K562 (cell line): ENCODE measurements around the gene MOCS3. TPM values are rescaled to one million over a fixed set of nuclear protein-coding genes. Genes with fewer than 3 reads are reported as not detected.
A peak's percentile ranks its signal among the peaks of the same experiment; 100 is the strongest.

Experiments
- EP300 ChIP-seq: IDR thresholded peaks from 2 replicates; pipeline ENCODE4 v1.6.1; 2012; ENCODE audit warnings: low read length, improper control_type of control experiment
- NCOA1 ChIP-seq: fragments of 450-650 bp; IDR thresholded peaks from 2 replicates; pipeline ENCODE4 v1.6.1; 2016; ENCODE audit warnings: low read depth
- NFYB ChIP-seq: IDR thresholded peaks from 2 replicates; pipeline ENCODE4 v1.6.1; 2011; ENCODE audit warnings: mild to moderate bottlenecking, moderate library complexity; ENCODE audit not compliant: insufficient read length; ENCODE audit errors: extremely low read depth
- RCOR1 ChIP-seq, 2 experiments: IDR thresholded peaks; 2 replicates each; pipeline ENCODE4 v1.6.1; 2012; ENCODE audit warnings: low read depth in 2 of 2, low read length in 2 of 2, borderline replicate concordance in 1 of 2, improper control_type of control experiment in 1 of 2
- RUNX1 ChIP-seq: sonication (generic); IDR thresholded peaks from 2 replicates; pipeline ENCODE4 v1.6.1; 2016; ENCODE audit warnings: antibody characterized with exemption, low read depth
- ZNF143 ChIP-seq: sonication (generic); formaldehyde crosslinking; IDR thresholded peaks from 2 replicates; pipeline ENCODE4 v1.9.0; 2022; ENCODE audit warnings: mild to moderate bottlenecking, missing genetic modification reagents
- ZNF316 ChIP-seq: fragments of 450-650 bp; IDR thresholded peaks from 2 replicates; pipeline ENCODE4 v1.6.1; 2016
- polyA plus RNA-seq, 8 experiments: library from polyadenylated mRNA; depleted of rRNA in 4 of 8; stranded (reverse) in 5 of 8; unstranded in 3 of 8; fragments of >200 nt; fragmentation: Nextera tagmentation in 2 of 8; fragmentation: Illumina TruSeq in 1 of 8; extraction: Ambion mirVana in 2 of 8; extraction: Trizol in 1 of 8; gene quantifications; 2 replicates each; pipeline versions ENCODE4 v1.2.1 to v1.2.3, GENCODE V29; 2011 to 2014; ENCODE audit warnings: inconsistent platforms in 1 of 8, missing spikeins in 1 of 8
- total RNA-seq, 7 experiments: library from RNA; depleted of rRNA in 6 of 7; stranded (reverse); fragments of >200 nt in 6 of 7; fragmentation: Illumina TruSeq in 2 of 7; extraction: Trizol in 2 of 7; gene quantifications; 2 replicates each; pipeline versions ENCODE4 v1.2.1 to v1.2.3, GENCODE V29; 2011 to 2021; ENCODE audit warnings: low replicate concordance in 1 of 7
- TF ChIP-seq, protein P1 (sequence below): sonication (generic); formaldehyde crosslinking; IDR thresholded peaks from 2 replicates; pipeline ENCODE4 v1.8.0; 2023; ENCODE audit warnings: mild to moderate bottlenecking, missing genetic modification reagents
- TF ChIP-seq, protein P2 (sequence below): fragments of 250-450 bp; sonication (Bioruptor Pico); IDR thresholded peaks from 2 replicates; pipeline ENCODE4 v1.5.0; 2021; ENCODE audit warnings: mild to moderate bottlenecking, borderline replicate concordance
- TF ChIP-seq, protein P3 (sequence below): fragments of 450-650 bp; IDR thresholded peaks from 2 replicates; pipeline ENCODE4 v1.6.1; 2016; ENCODE audit warnings: missing biosample characterization, missing genetic modification characterization
- TF ChIP-seq, protein P4 (sequence below): fragments of 150-350 bp; IDR thresholded peaks from 2 replicates; pipeline ENCODE4 v1.6.1; 2014; ENCODE audit warnings: low read depth, mild to moderate bottlenecking, low read length, borderline replicate concordance
- TF ChIP-seq, protein P5 (sequence below): sonication (generic); formaldehyde crosslinking; IDR thresholded peaks from 2 replicates; pipeline ENCODE4 v1.8.0; 2023; ENCODE audit warnings: mild to moderate bottlenecking, missing genetic modification reagents

The MOCS3 gene
- total and polyA plus RNA-seq, 9 of the 15 experiments (the other 6 are each of a cell fraction or from before 2014, with no cell fraction given): 0.70 to 6.2 (median 2.9) TPM

GRCh38 chr20:50931306-50932015 lies 27.2 kb upstream of the MOCS3 start, which contains the start of gene ADNP (continued):
- TF ChIP-seq, protein P1, sequence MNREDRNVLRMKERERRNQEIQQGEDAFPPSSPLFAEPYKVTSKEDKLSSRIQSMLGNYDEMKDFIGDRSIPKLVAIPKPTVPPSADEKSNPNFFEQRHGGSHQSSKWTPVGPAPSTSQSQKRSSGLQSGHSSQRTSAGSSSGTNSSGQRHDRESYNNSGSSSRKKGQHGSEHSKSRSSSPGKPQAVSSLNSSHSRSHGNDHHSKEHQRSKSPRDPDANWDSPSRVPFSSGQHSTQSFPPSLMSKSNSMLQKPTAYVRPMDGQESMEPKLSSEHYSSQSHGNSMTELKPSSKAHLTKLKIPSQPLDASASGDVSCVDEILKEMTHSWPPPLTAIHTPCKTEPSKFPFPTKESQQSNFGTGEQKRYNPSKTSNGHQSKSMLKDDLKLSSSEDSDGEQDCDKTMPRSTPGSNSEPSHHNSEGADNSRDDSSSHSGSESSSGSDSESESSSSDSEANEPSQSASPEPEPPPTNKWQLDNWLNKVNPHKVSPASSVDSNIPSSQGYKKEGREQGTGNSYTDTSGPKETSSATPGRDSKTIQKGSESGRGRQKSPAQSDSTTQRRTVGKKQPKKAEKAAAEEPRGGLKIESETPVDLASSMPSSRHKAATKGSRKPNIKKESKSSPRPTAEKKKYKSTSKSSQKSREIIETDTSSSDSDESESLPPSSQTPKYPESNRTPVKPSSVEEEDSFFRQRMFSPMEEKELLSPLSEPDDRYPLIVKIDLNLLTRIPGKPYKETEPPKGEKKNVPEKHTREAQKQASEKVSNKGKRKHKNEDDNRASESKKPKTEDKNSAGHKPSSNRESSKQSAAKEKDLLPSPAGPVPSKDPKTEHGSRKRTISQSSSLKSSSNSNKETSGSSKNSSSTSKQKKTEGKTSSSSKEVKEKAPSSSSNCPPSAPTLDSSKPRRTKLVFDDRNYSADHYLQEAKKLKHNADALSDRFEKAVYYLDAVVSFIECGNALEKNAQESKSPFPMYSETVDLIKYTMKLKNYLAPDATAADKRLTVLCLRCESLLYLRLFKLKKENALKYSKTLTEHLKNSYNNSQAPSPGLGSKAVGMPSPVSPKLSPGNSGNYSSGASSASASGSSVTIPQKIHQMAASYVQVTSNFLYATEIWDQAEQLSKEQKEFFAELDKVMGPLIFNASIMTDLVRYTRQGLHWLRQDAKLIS (CRISPR knock-in tag): peak; percentile 98
- TF ChIP-seq RCOR1 (IDR thresholded peaks at IDR 0.05; ENCODE audit: borderline replicate concordance in 1 of 2, low read depth in 2 of 2, low read length in 2 of 2) (peak; percentile 9 to 79; a peak in 2 of 4 replicates), ZNF143 (CRISPR knock-in tag) (0 out of 2 replicates have a peak, but pooled peaks have one; percentile 39), EP300 (peak; percentile 59; the same call in 1 of the 2 replicates), NCOA1 (no peak), RUNX1 (0 out of 2 replicates have a peak, but pooled peaks have one; percentile 46), NFYB (no peak), ZNF316 (peak; percentile 36)
- TF ChIP-seq, protein P2, sequence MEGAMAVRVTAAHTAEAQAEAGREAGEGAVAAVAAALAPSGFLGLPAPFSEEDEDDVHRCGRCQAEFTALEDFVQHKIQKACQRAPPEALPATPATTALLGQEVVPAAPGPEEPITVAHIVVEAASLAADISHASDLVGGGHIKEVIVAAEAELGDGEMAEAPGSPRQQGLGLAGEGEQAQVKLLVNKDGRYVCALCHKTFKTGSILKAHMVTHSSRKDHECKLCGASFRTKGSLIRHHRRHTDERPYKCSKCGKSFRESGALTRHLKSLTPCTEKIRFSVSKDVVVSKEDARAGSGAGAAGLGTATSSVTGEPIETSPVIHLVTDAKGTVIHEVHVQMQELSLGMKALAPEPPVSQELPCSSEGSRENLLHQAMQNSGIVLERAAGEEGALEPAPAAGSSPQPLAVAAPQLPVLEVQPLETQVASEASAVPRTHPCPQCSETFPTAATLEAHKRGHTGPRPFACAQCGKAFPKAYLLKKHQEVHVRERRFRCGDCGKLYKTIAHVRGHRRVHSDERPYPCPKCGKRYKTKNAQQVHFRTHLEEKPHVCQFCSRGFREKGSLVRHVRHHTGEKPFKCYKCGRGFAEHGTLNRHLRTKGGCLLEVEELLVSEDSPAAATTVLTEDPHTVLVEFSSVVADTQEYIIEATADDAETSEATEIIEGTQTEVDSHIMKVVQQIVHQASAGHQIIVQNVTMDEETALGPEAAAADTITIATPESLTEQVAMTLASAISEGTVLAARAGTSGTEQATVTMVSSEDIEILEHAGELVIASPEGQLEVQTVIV: no peak
- TF ChIP-seq, protein P3, sequence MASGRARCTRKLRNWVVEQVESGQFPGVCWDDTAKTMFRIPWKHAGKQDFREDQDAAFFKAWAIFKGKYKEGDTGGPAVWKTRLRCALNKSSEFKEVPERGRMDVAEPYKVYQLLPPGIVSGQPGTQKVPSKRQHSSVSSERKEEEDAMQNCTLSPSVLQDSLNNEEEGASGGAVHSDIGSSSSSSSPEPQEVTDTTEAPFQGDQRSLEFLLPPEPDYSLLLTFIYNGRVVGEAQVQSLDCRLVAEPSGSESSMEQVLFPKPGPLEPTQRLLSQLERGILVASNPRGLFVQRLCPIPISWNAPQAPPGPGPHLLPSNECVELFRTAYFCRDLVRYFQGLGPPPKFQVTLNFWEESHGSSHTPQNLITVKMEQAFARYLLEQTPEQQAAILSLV (tag): no peak
- TF ChIP-seq, protein P4, sequence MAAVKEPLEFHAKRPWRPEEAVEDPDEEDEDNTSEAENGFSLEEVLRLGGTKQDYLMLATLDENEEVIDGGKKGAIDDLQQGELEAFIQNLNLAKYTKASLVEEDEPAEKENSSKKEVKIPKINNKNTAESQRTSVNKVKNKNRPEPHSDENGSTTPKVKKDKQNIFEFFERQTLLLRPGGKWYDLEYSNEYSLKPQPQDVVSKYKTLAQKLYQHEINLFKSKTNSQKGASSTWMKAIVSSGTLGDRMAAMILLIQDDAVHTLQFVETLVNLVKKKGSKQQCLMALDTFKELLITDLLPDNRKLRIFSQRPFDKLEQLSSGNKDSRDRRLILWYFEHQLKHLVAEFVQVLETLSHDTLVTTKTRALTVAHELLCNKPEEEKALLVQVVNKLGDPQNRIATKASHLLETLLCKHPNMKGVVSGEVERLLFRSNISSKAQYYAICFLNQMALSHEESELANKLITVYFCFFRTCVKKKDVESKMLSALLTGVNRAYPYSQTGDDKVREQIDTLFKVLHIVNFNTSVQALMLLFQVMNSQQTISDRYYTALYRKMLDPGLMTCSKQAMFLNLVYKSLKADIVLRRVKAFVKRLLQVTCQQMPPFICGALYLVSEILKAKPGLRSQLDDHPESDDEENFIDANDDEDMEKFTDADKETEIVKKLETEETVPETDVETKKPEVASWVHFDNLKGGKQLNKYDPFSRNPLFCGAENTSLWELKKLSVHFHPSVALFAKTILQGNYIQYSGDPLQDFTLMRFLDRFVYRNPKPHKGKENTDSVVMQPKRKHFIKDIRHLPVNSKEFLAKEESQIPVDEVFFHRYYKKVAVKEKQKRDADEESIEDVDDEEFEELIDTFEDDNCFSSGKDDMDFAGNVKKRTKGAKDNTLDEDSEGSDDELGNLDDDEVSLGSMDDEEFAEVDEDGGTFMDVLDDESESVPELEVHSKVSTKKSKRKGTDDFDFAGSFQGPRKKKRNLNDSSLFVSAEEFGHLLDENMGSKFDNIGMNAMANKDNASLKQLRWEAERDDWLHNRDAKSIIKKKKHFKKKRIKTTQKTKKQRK: no peak
- TF ChIP-seq, protein P5, sequence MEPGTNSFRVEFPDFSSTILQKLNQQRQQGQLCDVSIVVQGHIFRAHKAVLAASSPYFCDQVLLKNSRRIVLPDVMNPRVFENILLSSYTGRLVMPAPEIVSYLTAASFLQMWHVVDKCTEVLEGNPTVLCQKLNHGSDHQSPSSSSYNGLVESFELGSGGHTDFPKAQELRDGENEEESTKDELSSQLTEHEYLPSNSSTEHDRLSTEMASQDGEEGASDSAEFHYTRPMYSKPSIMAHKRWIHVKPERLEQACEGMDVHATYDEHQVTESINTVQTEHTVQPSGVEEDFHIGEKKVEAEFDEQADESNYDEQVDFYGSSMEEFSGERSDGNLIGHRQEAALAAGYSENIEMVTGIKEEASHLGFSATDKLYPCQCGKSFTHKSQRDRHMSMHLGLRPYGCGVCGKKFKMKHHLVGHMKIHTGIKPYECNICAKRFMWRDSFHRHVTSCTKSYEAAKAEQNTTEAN (CRISPR knock-in tag): peak; percentile 75; the same call in 1 of the 2 replicates
